ENCODE data around the gene MIA.
A peak's percentile ranks its signal among the peaks of the same experiment; 100 is the strongest.

- TF ChIP-seq POLR2A (IDR thresholded peaks at IDR 0.05; ENCODE audit: low read length) (peak; percentile 8), GATA1 (IDR thresholded peaks at IDR 0.05; ENCODE audit: low read depth, low read length) (no peak)
Measured at GRCh38 chr19:40808021-40808325, 32.7 kb downstream of the MIA start.

Measured in erythroblast (primary cell).